HTERT RPE-1 (cell line): ENCODE data around the gene ADARB2.

Experiments
- in situ Hi-C: fragments of 300-500 bp; cut with MboI; formaldehyde crosslinking; loops from 4 replicates; pipeline ENCODE4 v1.14.3; 2020; ENCODE audit warnings: low sequenced_read_pairs

ADARB2 gene

GRCh38 chr10:1203704-1204103, 533.6 kb downstream of the ADARB2 start:
- in situ Hi-C loops, result no loop called here

GRCh38 chr10:1203216-1203615, 534.1 kb downstream of the ADARB2 start:
- in situ Hi-C loops, result no loop called here

GRCh38 chr10:1202343-1202742, 535.0 kb downstream of the ADARB2 start:
- in situ Hi-C loops, result no loop called here

- in situ Hi-C loops, result no loop called here
Measured at GRCh38 chr10:1200866-1201807, 536.2 kb downstream of the ADARB2 start.

GRCh38 chr10:1199897-1200721, 537.2 kb downstream of the ADARB2 start:
- in situ Hi-C loops, result no loop called here

GRCh38 chr10:1199345-1199673, 538.0 kb downstream of the ADARB2 start:
- in situ Hi-C loops, result no loop called here

GRCh38 chr10:1198453-1199344, 538.6 kb downstream of the ADARB2 start:
- in situ Hi-C loops, result no loop called here

GRCh38 chr10:1197384-1197783, 539.9 kb downstream of the ADARB2 start:
- in situ Hi-C loops, result no loop called here

- in situ Hi-C loops, result no loop called here
Measured at GRCh38 chr10:1196656-1197055, 540.7 kb downstream of the ADARB2 start.

- in situ Hi-C loops, result no loop called here
Measured at GRCh38 chr10:1195828-1196227, 541.5 kb downstream of the ADARB2 start.

GRCh38 chr10:1194161-1194560, 543.2 kb downstream of the ADARB2 start:
- in situ Hi-C loops, result no loop called here

GRCh38 chr10:1193561-1193960, 543.8 kb downstream of the ADARB2 start:
- in situ Hi-C loops, result no loop called here

GRCh38 chr10:1191752-1192151, 545.6 kb downstream of the ADARB2 start:
- in situ Hi-C loops, result no loop called here

- in situ Hi-C loops, result no loop called here
Measured at GRCh38 chr10:1190791-1191490, 546.4 kb downstream of the ADARB2 start.

- in situ Hi-C loops, result no loop called here
Measured at GRCh38 chr10:1190052-1190395, 547.3 kb downstream of the ADARB2 start.

- in situ Hi-C loops, result no loop called here
Measured at GRCh38 chr10:1189166-1190051, 547.9 kb downstream of the ADARB2 start.

- in situ Hi-C loops, result no loop called here
Measured at GRCh38 chr10:1188558-1189135, 548.7 kb downstream of the ADARB2 start.

- in situ Hi-C loops, result no loop called here
Measured at GRCh38 chr10:1187855-1188557, 549.3 kb downstream of the ADARB2 start.
